HepG2 (cell line): ENCODE data around the gene RNF123.

ENCODE experiments used
- BCL6 ChIP-seq: IDR thresholded peaks from 2 replicates; pipeline ENCODE4 v1.6.1; 2016; ENCODE audit warnings: missing genetic modification reagents, missing compliant biosample characterization
- BORCS8-MEF2B ChIP-seq: sonication (generic); formaldehyde crosslinking; IDR thresholded peaks from 2 replicates; pipeline ENCODE4 v1.8.0; 2022; ENCODE audit warnings: mild to moderate bottlenecking, missing genetic modification reagents
- ISL2 ChIP-seq: sonication (generic); formaldehyde crosslinking; IDR thresholded peaks from 2 replicates; pipeline ENCODE4 v1.5.0; 2020; ENCODE audit warnings: missing genetic modification reagents
- KLF16 ChIP-seq, 2 experiments: sonication (generic) in 1 of 2; formaldehyde crosslinking in 1 of 2; IDR thresholded peaks; 2 replicates each; pipeline versions ENCODE4 v1.6.1 to v1.8.0; 2016 to 2023; ENCODE audit warnings: missing genetic modification reagents in 2 of 2, missing compliant biosample characterization in 1 of 2
- POLR2AphosphoS5 ChIP-seq: IDR thresholded peaks from 2 replicates; pipeline ENCODE4 v1.6.1; 2012; ENCODE audit warnings: low read depth, low read length
- ZFP82 ChIP-seq: sonication (generic); formaldehyde crosslinking; IDR thresholded peaks from 2 replicates; pipeline ENCODE4 v1.5.1; 2020; ENCODE audit warnings: mild to moderate bottlenecking, missing genetic modification reagents, borderline replicate concordance
- ZNF432 ChIP-seq: sonication (generic); formaldehyde crosslinking; IDR thresholded peaks from 2 replicates; pipeline ENCODE4 v1.5.0; 2020; ENCODE audit warnings: missing genetic modification reagents, mild to moderate bottlenecking, borderline replicate concordance
- ZNF558 ChIP-seq: sonication (generic); formaldehyde crosslinking; IDR thresholded peaks from 2 replicates; pipeline ENCODE4 v1.9.0; 2022; ENCODE audit warnings: mild to moderate bottlenecking, missing genetic modification reagents, borderline replicate concordance
- ZNF775 ChIP-seq: sonication (generic); formaldehyde crosslinking; IDR thresholded peaks from 2 replicates; pipeline ENCODE4 v1.4.0; 2020; ENCODE audit warnings: missing genetic modification reagents, mild to moderate bottlenecking, moderate library complexity, borderline replicate concordance
- TF ChIP-seq, protein P1 (sequence below): sonication (generic); formaldehyde crosslinking; IDR thresholded peaks from 2 replicates; pipeline ENCODE4 v1.5.0; 2020; ENCODE audit warnings: mild to moderate bottlenecking, missing genetic modification reagents, moderate library complexity

DNA sequence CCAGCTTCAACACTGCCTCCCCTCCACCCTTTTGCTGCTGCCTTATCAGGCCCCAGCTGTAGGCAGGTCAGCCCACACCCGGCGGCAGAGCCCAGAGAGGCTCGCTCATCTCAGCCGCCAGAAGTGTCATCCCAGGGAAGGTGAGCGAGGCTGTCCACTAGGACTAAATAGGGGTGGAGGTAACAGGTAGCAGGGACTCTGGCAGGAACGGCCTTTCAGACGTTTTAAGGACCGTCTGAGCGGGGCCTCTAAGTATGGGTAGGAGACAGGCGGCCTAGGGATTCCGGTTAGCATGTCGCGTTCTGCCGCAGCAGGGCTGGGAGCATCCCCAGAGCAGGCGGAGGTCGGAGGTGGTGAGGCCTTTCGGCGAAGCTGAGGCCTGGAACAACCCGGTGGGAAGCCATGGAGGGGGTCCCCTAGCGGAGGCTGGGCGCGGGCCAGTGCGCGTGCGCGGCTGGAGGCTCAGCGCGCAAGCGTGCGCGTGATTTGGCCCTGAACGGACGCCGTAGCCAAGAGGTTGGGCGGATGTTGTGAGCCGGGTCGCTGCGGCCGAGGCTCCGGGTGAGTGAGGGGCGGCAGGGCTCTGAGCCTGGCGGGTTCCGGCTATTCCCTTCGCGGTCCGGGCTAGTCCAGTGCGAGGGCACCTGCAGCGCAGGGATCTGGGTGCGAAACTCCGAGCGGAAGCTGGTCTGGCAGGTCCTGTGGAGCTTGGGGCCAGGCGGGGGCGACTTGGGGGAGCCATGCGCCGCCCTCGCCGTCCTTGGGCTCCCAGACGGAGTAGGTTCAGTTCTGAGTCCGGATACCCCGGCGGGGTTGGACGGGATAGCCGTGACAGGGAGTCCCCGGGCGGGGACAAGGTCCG is at the start of gene RNF123, which contains the start of gene MST1:
- TF ChIP-seq ZNF775 (CRISPR knock-in tag) (no peak), ISL2 (CRISPR knock-in tag) (peak; percentile 63; the same call in 1 of the 2 replicates), ZNF558 (CRISPR knock-in tag) (peak; percentile 78; the same call in 1 of the 2 replicates), BORCS8-MEF2B (peak; percentile 70; the same call in 1 of the 2 replicates), ZFP82 (CRISPR knock-in tag) (peak; percentile 98), POLR2AphosphoS5 (peak; percentile 67), BCL6 (CRISPR knock-in tag) (no peak), ZNF432 (CRISPR knock-in tag) (no peak), KLF16 (CRISPR knock-in tag; IDR thresholded peaks at IDR 0.05) (peak in 1 of 2 experiments; percentile 85; a peak in 2 of 4 replicates)
- TF ChIP-seq, protein P1, sequence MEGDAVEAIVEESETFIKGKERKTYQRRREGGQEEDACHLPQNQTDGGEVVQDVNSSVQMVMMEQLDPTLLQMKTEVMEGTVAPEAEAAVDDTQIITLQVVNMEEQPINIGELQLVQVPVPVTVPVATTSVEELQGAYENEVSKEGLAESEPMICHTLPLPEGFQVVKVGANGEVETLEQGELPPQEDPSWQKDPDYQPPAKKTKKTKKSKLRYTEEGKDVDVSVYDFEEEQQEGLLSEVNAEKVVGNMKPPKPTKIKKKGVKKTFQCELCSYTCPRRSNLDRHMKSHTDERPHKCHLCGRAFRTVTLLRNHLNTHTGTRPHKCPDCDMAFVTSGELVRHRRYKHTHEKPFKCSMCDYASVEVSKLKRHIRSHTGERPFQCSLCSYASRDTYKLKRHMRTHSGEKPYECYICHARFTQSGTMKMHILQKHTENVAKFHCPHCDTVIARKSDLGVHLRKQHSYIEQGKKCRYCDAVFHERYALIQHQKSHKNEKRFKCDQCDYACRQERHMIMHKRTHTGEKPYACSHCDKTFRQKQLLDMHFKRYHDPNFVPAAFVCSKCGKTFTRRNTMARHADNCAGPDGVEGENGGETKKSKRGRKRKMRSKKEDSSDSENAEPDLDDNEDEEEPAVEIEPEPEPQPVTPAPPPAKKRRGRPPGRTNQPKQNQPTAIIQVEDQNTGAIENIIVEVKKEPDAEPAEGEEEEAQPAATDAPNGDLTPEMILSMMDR (CRISPR knock-in tag), result peak; percentile 71
